GM12891 (cell line): Measurements from ENCODE around the gene TP73.

ENCODE experiments used
- DNase-seq: peaks from one replicate; pipeline ENCODE4 v3.0.0; 2011; ENCODE audit warnings: low spot score; ENCODE audit not compliant: insufficient read length
- FAIRE-seq: peaks from 2 replicates; lab custom pipeline; 2011; peaks lifted over from hg19 to GRCh38; lab: Jason Lieb, UNC
- PAX5 ChIP-seq: IDR thresholded peaks from 2 replicates; pipeline ENCODE4 v1.6.1; 2011; ENCODE audit warnings: low read length, moderate library complexity, mild to moderate bottlenecking; ENCODE audit not compliant: insufficient read depth, severe bottlenecking
- POLR2A ChIP-seq: IDR thresholded peaks from 2 replicates; pipeline ENCODE4 v1.6.1; 2011; ENCODE audit warnings: low read depth, low read length, control low read depth
- POLR2AphosphoS5 ChIP-seq: IDR thresholded peaks from 2 replicates; pipeline ENCODE4 v1.6.1; 2011; ENCODE audit warnings: low read depth, low read length, control low read depth
- POU2F2 ChIP-seq: IDR thresholded peaks from 2 replicates; pipeline ENCODE4 v1.6.1; 2011; ENCODE audit warnings: low read depth, mild to moderate bottlenecking, control low read depth, low read length, moderate library complexity
- SPI1 ChIP-seq: IDR thresholded peaks from 2 replicates; pipeline ENCODE4 v1.6.1; 2011; ENCODE audit warnings: low read depth, low read length, control low read depth
- TAF1 ChIP-seq: IDR thresholded peaks from 2 replicates; pipeline ENCODE4 v1.6.1; 2011; ENCODE audit warnings: low read depth, low read length, control low read depth

TP73 gene

DNA sequence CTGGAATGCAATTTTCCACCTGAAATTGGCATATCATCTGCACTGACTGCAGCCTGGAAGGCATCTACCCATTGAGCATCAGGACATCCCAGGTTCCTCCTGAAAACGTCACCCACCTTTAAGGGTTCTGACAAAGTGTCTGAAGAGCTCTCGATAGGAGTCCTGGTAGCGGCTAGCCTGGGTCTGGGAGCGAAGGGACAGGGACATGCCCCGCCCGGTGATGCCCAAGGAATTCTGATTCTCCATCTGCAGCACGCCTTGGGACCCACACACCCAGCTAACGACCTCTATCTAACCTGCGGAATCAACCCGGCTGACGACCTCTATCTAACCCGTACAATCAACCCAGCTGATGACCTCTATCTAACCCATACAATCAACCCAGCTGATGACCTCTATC lies 86.6 kb downstream of the TP73 start:
- no peak for DNase-seq
- FAIRE-seq, result no peak
- no peak for TF ChIP-seq POLR2AphosphoS5
- no peak for TF ChIP-seq PAX5
- no peak for TF ChIP-seq POLR2A
- TF ChIP-seq TAF1, result no peak
- TF ChIP-seq POU2F2, result no peak
- TF ChIP-seq SPI1, result no peak

DNA sequence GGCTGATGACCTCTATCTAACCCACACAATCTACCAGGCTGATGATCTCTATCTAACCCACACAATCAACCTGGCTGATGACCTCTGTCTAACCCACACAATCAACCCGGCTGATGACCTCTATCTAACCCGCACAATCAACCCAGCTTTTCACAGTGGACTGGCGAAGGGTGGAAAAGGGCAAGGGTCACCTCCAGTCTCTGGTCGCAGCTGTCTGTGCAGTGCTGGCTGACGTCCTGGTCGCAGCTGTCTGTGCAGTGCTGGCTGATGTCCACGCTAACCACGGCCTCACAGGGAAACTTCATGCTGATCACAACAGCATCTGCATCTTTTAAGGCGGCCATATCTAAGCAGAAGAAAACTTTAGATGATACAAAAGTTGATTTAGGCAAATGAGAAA lies 87.7 kb downstream of the TP73 start:
- TF ChIP-seq POU2F2 (no peak), PAX5 (no peak), SPI1 (no peak), TAF1 (no peak), POLR2AphosphoS5 (no peak), POLR2A (no peak)
- FAIRE-seq (no peak), DNase-seq (no peak)

DNA sequence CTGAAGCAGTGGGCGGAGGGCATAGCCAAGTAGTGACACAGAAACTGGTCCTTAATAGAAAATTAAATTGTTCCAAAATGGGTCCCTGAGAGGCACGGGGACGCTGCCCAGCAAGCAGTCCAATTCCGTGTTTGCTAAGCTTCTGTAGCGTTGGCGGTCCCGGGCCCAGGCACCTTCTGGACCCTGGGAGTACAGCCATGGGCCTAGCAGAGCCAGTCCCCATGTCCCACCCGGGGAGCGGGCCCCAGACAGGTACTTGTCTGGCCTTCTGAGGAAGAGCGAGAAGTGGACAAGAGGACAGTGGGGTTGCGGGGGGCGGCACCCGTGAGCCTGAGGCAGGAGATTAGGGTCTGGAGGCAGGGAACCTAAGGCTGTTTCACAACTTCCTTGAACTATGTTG lies 88.4 kb downstream of the TP73 start:
- TF ChIP-seq SPI1 (no peak), TAF1 (no peak), PAX5 (no peak), POLR2AphosphoS5 (no peak)
- FAIRE-seq (no peak), DNase-seq (no peak)

DNA sequence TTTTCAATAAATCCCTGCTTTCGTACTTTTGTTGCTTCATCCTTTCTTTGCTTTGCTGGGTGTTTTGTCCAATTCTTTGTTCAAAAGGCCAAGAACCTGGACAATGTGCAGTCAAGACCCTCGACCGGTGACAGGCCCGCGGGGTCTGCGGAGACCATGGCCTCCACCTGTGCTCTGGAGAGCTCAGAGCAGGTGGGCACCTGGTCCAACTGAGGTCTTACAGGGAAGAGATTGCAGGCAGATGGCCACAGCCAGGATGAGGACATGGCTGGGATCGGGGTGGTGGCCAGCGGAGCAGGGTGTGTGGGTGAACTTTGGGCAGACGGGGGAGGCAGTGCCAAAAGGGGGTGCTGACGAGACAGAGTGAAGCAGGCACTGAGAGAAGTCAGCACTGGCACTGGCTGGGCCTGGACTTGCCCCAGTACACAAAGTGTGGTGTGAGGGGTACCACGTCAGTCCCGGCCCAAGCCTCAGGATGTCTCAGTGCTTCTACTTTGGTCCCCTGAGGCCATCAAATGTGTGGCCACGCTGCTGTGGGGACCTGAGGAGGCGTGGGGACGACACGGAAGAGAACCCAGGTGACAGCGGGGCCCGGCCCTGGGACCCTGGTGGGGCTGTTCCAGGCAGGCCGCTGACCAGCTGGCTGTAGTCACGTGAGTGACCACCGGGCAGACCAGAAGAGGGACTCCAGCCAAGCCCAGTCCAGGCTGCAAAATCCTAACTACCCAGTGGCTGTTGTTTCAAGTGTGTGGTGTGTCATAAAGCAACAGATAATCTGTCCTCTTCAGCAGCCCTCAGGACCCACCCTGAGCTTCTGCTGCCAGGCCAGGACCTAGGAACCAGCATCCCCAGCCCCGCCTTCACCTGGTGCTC lies 89.5 kb downstream of the TP73 start:
- FAIRE-seq (no peak), DNase-seq (no peak)
- TF ChIP-seq TAF1 (no peak), POLR2AphosphoS5 (no peak), PAX5 (no peak), POLR2A (no peak), SPI1 (no peak), POU2F2 (no peak)

DNA sequence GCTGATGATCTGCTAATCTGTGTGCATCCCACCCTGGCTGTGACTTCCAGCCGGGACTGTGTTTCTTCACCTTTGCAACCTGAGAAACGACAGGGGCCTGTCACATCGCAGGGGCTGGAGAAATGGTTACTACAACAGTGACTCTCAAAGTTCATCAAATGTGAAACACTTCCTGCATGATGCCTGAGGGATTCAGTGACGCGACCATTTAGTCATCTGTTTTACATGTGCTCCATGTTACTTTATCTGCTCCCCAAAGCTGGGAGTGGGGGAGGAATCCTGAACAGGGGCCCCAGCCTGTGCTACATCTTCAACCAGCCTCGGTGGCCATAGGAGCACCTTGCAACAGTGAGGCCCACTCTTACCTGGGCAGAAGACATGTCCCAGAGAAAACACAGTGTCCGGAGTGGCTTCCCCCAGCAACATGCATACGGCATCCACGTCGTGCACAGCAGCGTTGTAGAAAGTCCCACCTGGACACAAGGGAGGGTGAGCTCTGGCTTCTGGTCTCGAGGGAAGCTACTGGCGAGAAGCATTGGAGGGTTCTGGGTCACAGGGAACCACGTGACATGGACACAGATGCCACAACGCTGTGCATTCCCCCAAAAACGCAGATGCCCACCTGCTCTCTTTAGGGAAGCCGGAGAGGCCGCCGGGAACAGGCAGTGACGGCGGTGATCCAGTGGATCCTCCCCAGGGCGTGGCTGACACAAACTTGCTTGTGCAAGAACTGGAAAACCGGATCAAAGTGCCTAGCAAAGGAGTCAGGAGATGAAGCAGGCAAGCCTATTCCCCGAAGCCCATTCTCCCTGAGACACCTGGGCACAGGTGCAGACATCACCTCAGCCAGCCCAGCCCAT lies 90.4 kb downstream of the TP73 start:
- TF ChIP-seq PAX5 (no peak), POU2F2 (no peak)
- FAIRE-seq, result no peak
- no peak for DNase-seq

DNA sequence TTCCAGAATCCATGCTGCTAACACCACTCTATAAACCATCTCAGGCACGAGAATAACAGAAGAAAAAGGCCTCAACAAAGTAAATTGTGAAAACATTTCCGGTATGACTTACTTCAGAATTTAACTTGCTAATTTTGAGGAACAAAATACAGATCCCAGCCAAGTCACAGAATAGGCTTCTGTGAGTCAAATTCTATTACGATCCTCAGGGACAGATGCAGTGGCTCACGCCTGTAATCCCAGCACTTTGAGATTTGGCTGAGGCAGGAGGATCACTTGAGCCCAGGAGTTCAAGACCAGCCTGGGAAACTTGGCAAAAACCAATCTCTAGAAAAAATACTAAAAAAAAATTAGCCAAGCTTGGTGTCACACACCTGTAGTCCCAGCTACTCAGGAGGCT lies 91.1 kb downstream of the TP73 start:
- TF ChIP-seq POU2F2, result no peak
- TF ChIP-seq TAF1, result no peak
- no peak for TF ChIP-seq SPI1
- TF ChIP-seq POLR2AphosphoS5, result no peak
- TF ChIP-seq PAX5, result no peak
- no peak for TF ChIP-seq POLR2A
- no peak for FAIRE-seq

DNA sequence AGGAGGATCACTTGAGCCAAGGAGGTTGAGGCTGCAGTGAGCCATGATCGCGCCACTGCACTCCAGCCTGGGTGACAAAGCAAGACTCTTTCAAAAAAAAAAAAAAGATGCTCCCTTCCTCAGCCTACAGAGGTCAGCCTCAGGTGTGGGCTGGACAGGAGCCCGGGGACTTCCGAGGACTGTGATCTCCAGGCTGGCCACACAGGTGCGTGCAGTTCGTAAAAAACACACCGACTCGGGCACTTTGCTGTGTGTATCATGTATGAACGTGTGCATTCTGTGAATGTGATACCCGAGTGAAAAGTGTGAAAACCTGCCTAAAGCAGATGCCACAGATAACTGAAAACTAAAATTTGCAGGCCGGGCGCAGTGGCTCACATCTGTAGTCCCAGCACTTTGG lies 91.5 kb downstream of the TP73 start:
- DNase-seq (no peak), FAIRE-seq (no peak)
- TF ChIP-seq POU2F2, result no peak
- TF ChIP-seq SPI1, result no peak

More for the DNA sequence above, 91.1 kb downstream of the TP73 start:
- DNase-seq, result no peak

DNA sequence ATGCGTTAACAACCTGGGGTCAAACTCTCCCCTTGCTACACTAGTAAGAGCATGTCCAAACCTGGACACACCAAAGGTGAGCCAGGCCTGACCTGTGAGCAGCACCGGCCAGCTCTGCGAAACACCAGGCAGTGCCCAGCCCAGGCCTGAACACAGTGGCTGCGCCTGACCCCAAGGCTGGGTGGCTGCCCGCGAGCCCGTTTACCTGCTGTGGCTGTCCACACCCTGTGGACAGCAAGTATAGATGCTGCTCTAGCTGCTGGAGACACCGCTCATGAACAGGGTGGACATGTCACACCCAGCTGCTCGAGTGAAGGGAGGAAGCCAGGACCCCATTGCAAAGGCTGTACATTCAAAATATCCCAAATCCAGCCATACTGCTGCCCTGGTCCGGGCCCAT lies 92.3 kb downstream of the TP73 start:
- DNase-seq (no peak), FAIRE-seq (no peak)
- TF ChIP-seq TAF1, result no peak
- TF ChIP-seq POLR2AphosphoS5, result no peak
- no peak for TF ChIP-seq POU2F2
- TF ChIP-seq POLR2A, result no peak
- TF ChIP-seq SPI1, result no peak
- no peak for TF ChIP-seq PAX5

DNA sequence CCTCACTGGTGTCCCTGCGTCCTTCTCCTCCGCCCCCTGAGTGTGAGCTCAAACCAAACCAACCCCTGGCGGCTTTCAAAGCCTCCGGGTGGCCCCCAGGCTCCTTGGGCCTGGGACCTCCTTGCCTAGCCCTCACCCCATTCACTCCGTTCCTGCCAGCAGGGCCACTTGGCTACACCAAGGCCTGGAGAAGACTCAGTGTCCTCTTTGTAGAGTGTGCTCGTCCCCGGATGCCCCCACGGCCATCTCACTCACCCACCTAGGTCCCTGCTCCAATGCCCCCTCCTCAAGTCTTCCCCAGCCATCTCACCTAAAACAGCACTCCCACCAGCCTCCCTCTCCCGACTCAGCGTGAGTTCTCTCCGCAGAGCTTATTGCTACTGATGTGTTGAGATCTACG lies 92.8 kb downstream of the TP73 start:
- no peak for TF ChIP-seq POLR2AphosphoS5
- no peak for TF ChIP-seq TAF1
- TF ChIP-seq SPI1, result no peak
- TF ChIP-seq POLR2A, result no peak
- no peak for TF ChIP-seq PAX5
- no peak for TF ChIP-seq POU2F2

DNA sequence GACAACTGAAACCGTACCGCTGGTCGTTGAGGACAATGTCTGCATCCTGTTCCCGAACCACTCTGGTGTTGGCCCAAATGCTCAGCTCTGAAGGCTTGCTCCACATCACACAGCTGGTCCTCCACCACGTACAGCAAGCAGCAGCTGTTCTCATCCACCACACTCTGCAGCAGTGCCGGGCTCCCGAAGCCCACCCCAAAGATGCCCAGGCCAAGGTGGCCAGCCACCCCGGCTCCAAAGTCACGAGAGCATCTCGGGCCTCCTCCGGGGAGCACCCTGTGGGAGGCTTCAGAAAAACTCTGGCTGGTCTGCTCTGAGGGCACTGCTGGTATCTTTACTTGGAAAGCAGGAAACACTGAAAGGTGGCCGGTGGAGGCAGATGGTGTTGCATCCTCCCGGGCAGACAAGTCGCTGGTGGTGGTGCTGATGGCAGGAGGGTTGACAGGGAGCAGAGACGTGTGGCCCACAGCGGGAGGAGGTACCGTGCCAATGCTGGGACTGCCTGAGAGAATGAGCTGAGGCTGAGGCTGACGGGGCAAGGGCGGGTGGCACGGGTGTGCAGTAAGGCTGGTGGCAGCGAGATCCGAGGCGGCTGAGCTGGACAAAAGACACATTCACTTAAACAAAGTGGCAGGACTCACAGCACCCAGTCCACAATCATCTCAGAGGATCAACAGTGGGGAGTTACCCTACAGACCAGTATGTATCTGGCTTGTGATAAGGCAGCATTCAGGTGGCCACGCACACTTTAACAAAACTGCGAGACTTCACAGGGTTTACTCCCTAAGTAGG lies 93.5 kb downstream of the TP73 start:
- DNase-seq (no peak), FAIRE-seq (peak; percentile 35)

More for the DNA sequence above, 92.8 kb downstream of the TP73 start:
- no peak for DNase-seq
- no peak for FAIRE-seq

More for the DNA sequence above, 93.5 kb downstream of the TP73 start:
- TF ChIP-seq POLR2AphosphoS5 (no peak), POLR2A (no peak), POU2F2 (no peak), PAX5 (no peak), SPI1 (no peak)
